ENCODE measurements around the gene PIK3R1. TPM values are rescaled to one million over a fixed set of nuclear protein-coding genes. Genes with fewer than 3 reads are reported as not detected.

Gene PIK3R1
- total and polyA plus RNA-seq, 8 donors: 9.2 to 280 (median 52.3) TPM

- Histone ChIP-seq H3K27me3 (no peaks in the 10 kb centered on the region), H3K4me1 (peaks cover 37 to 50% (median 41%) of the 10 kb centered on the region in 4 donors), H3K36me3 (peaks cover 44 to 77% (median 76%) of the 10 kb centered on the region in 4 donors), H3K27ac (peak overlapping the region; percentile 4 to 48 (median 26)), H3K4me3 (peak overlapping the region in 2 of 4 donors; percentile 0 to 19), H3K9me3 (no peaks in the 10 kb centered on the region)
- DNase-seq: no peak
- intact Hi-C loops (cut with DNase I; ENCODE audit: low total_unique reads): loop anchor here (10.0 kb wide), 1 partner anchor 183 kb away; no protein-coding TSS in a partner anchor
- TF ChIP-seq POLR2AphosphoS5 (IDR thresholded peaks at IDR 0.05): no peak
- no peak for TF ChIP-seq EP300 (IDR thresholded peaks at IDR 0.05)
- TF ChIP-seq CTCF (IDR thresholded peaks at IDR 0.05): no peak
- no peak for TF ChIP-seq POLR2A (IDR thresholded peaks at IDR 0.05)
- WGBS, 5 donors: 85 to 94% (median 93%) methylated on average over 4 of the region's 4 CpGs
Observed at GRCh38 chr5:68282001-68282400, 66.4 kb downstream of the PIK3R1 start.

- peaks cover 49 to 65% (median 56%) of the 10 kb centered on the region in 4 donors for H3K4me1 ChIP-seq
- no peak for DNase-seq
- H3K27me3 ChIP-seq: no peaks in the 10 kb centered on the region
- intact Hi-C loops (cut with DNase I; ENCODE audit: low total_unique reads): loop anchor here (10.0 kb wide), 1 partner anchor 181 kb away; no protein-coding TSS in a partner anchor
- TF ChIP-seq POLR2A (IDR thresholded peaks at IDR 0.05) (no peak), POLR2AphosphoS5 (IDR thresholded peaks at IDR 0.05) (no peak), EP300 (IDR thresholded peaks at IDR 0.05) (no peak), CTCF (IDR thresholded peaks at IDR 0.05) (no peak)
- 54 to 78% (median 74%) methylated on average over 4 of the region's 4 CpGs for WGBS, 5 donors
- H3K4me3 ChIP-seq: no peak overlapping the region
- peak overlapping the region in 3 of 5 donors; percentile 16 to 95 (median 93) for H3K27ac ChIP-seq
- peaks cover 28 to 60% (median 59%) of the 10 kb centered on the region in 4 donors for H3K36me3 ChIP-seq
- H3K9me3 ChIP-seq: no peaks in the 10 kb centered on the region
Observed at GRCh38 chr5:68283766-68284165, 68.2 kb downstream of the PIK3R1 start.

- Histone ChIP-seq H3K4me3 (no peak overlapping the region), H3K4me1 (peaks cover 56 to 80% (median 68%) of the 10 kb centered on the region in 4 donors), H3K36me3 (peaks cover 15 to 45% (median 44%) of the 10 kb centered on the region in 4 donors), H3K27ac (peak overlapping the region in 4 of 5 donors; percentile 16 to 95 (median 59)), H3K9me3 (no peaks in the 10 kb centered on the region), H3K27me3 (no peaks in the 10 kb centered on the region)
- DNase-seq: peak in 1 of 2 donors; percentile 76
- TF ChIP-seq EP300 (IDR thresholded peaks at IDR 0.05) (no peak), POLR2A (IDR thresholded peaks at IDR 0.05) (no peak), CTCF (IDR thresholded peaks at IDR 0.05) (no peak)
- intact Hi-C loops (cut with DNase I; ENCODE audit: low total_unique reads): loop anchor here (10.0 kb wide), 1 partner anchor 180 kb away; no protein-coding TSS in a partner anchor
- WGBS, 5 donors: 35 to 53% (median 38%) methylated on average over 3 of the region's 3 CpGs
Observed at GRCh38 chr5:68285075-68285840, 69.7 kb downstream of the PIK3R1 start.

- intact Hi-C loops (cut with DNase I; ENCODE audit: low total_unique reads): loop anchor here (10.0 kb wide), 1 partner anchor 179 kb away; no protein-coding TSS in a partner anchor
- no peak for TF ChIP-seq POLR2A (IDR thresholded peaks at IDR 0.05)
- peak in 5 of 7 experiments; percentile 56 to 86 (median 77) for TF ChIP-seq CTCF (IDR thresholded peaks at IDR 0.05)
- no peak for TF ChIP-seq EP300 (IDR thresholded peaks at IDR 0.05)
- no peak for TF ChIP-seq POLR2AphosphoS5 (IDR thresholded peaks at IDR 0.05)
- 15 to 23% (median 19%) methylated on average over 4 of the region's 4 CpGs for whole genome bisulfite sequencing, 5 donors
- H3K9me3 ChIP-seq: no peaks in the 10 kb centered on the region
- H3K4me1 ChIP-seq: peaks cover 60 to 88% (median 76%) of the 10 kb centered on the region in 4 donors
- H3K4me3 ChIP-seq: no peak overlapping the region
- peak in 1 of 2 donors; percentile 81 for DNase-seq
- H3K36me3 ChIP-seq: peaks cover 9 to 37% (median 36%) of the 10 kb centered on the region in 4 donors
- no peaks in the 10 kb centered on the region for H3K27me3 ChIP-seq
- H3K27ac ChIP-seq: peak overlapping the region in 4 of 5 donors; percentile 25 to 95 (median 90)
Observed at GRCh38 chr5:68285851-68286611, 70.5 kb downstream of the PIK3R1 start.

Data from stomach (tissue), 9 donors.